HTERT RPE-1 (cell line): ENCODE data around the gene AMMECR1L.
"Not testable (repeated sequence)": the region's sequence is repeated elsewhere in the genome, so short reads cannot be mapped to it uniquely, and the experiment has no call there.

Source experiments
- in situ Hi-C: fragments of 300-500 bp; cut with MboI; formaldehyde crosslinking; loops from 4 replicates; pipeline ENCODE4 v1.14.3; 2020; ENCODE audit warnings: low sequenced_read_pairs

The AMMECR1L gene

GRCh38 chr2:127885780-127886592 lies at the start of gene AMMECR1L:
Gene AMMECR1L, minus strand, starts transcription at chr2:127885956. Its CDS starts 11,722 bp downstream, at chr2:127874234.
- in situ Hi-C loops: not testable (repeated sequence)

DNA sequence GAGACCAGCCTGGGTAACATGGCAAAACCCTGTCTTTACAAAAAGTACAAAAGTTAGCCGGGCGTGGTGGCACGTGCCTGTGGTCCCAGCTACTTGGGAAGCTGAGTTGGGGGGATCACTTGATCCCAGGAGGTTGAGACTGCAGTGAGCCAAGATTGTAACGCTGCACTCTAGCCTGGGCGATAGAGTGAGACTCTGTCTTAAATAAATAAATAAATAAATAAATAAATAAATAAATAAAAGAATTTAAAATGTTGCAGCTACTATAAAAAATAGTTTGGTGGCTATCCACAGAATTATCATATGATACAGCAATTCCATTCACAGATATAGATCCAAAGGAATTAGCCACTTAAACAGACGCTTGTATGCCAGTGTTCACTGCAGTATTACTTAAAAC lies 49.6 kb upstream of the AMMECR1L start:
- in situ Hi-C loops: no loop called here

DNA sequence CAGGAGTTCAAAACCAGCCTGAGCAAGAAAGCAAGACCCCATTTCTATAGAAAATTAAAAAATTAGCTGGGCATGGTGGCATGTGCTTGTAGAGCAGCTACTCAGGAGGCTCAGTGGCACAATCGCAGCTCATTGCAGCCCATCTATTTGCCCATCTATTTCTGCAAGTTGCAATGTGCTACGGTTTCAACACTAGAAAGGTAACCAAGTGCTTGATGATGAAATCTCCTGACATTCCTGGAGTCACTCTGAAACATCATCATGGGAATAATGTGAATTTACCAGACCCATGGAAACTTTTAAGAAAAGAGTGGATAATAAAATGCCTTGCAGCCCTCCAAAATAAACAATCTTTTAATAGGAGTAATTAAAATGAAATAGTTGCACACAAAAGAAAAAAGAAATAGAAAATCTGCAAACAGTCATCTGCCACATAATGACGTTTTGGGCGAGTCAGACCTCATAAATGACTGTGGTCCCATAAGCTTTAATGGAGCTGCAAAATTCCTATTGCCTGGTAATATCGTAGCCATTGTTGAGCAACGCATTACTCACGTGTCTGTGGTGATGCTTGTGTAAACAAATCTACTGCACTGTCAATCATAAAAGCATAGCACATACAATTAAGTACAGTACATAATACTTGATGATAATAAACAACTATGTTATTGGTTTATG lies 46.6 kb upstream of the AMMECR1L start:
- in situ Hi-C loops: no loop called here

DNA sequence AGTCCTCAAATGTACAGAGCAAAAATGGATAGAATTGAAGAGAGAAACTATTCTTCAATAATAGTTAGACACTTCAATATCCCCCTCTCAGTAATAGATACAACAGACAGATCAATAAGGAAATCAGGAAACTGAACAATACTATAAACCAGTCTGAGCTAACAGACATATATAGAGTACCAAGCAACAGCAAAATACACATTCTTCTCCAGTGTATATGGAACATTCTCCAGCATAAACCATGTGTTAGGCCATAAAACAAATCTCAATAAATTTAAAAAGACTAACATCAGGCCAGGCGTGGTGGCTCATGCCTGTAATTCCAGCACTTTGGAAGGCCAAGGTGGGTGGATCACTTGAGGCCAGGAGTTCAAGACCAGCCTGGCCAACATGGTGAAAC lies 43.7 kb upstream of the AMMECR1L start:
- in situ Hi-C loops: no loop called here

- in situ Hi-C loops: no loop called here
Observed at GRCh38 chr2:127927384-127927783, 41.6 kb upstream of the AMMECR1L start.

- in situ Hi-C loops: no loop called here
Observed at GRCh38 chr2:127917916-127918315, 32.2 kb upstream of the AMMECR1L start.

DNA sequence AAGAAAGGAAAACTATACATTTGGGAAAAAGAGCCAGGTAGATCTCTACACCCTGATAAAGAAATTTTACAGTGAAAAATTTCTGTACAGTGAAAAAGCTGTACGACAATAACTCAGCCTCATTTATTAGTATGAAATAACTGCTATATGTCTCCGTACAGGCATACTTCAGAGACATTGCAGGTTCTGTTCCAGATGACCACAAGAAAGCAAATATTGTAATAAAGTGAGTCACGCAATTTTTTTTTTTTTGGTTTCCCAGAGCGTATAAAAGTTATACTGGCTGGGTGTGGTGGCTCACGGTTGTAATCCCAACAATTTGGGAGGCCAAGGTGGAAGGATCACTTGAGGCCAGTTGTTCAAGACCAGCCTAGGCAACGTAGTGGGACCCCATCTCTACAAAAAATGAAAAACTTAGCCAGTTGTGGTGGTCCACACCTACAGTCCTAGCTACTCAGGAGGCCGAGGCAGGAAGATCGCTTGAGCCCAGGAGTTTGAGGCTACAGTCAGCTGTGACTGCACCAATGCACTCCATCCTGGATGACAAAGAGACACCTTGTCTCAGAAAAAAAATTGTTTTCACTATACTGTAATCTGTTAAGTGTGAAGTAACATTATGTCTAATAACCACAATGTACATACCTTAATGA lies 28.2 kb upstream of the AMMECR1L start:
- in situ Hi-C loops: no loop called here

DNA sequence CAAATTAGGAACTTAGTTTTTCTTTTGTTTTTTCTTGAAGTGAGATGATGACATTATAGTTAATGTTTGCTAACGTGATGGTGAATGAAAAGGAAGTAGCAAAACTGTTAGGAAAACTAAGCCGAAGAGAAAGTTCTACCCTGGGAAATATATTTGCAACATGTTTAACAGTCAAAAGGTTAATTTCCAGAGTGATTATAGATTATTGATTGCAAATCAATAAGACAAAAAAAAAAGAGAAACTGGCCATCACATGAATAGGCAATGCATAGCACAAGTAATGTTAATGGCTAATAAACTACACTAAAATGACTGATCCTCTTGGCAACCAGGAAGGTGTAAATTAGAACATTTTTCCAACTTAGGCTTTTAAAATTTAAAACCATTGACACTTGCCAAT lies 26.0 kb upstream of the AMMECR1L start:
- in situ Hi-C loops: no loop called here

DNA sequence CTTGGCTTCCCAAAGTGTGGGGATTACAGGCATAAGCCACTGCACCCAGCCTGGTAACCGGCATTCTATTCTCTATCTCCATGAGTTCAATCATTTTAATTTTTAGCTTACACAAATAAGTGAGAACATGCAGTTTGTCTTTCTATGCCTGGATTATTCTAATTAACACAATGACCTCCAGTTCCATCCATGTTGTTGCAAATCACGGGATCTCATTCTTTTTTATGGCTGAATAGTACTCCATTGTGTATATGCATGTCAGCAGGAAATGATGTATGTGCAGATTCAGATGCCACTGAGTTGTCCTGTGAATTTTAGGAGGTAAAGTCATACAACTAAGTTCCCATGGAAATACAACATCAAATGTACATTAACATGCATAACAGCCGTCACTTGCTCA lies 24.7 kb upstream of the AMMECR1L start:
- in situ Hi-C loops: no loop called here

GRCh38 chr2:127909019-127909418 lies 23.3 kb upstream of the AMMECR1L start:
- in situ Hi-C loops: no loop called here

GRCh38 chr2:127907733-127908400 lies 22.1 kb upstream of the AMMECR1L start:
- in situ Hi-C loops: not testable (repeated sequence)

GRCh38 chr2:127906206-127906926 lies 20.6 kb upstream of the AMMECR1L start:
- in situ Hi-C loops: no loop called here

DNA sequence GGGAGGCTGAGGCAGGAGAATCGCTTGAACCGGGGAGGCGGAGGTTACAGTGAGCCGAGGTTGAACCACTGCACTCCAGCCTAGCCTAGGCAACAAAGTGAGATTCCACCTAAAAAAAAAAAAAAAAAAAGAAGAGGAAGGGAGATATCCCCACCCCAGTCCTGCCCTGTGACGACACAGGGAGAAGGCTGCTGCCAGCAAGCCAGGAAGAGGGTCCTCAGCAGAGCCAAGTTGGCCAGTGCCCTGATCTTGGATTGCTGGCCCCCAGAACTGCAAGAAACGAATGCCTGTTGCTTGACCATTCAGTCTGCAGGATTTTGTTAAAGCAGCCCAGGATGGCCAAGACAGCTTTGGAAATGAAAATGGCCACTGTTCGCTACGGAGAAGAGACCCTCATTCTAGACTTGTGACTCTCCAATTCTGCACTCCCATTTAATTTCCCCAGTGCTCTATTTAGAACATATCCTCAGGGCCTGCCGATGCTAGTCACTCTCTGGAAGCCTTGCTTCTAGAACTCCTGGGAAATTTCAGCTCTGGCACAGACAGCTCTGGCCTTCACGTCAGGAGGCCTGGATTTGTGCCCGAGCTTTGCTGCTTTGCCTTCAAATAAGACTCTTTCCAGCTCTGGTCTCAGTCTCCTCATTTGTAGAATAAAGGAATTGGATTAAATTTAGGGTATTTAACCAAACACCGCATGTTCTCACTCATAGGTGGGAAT lies 15.7 kb upstream of the AMMECR1L start:
- in situ Hi-C loops: no loop called here

DNA sequence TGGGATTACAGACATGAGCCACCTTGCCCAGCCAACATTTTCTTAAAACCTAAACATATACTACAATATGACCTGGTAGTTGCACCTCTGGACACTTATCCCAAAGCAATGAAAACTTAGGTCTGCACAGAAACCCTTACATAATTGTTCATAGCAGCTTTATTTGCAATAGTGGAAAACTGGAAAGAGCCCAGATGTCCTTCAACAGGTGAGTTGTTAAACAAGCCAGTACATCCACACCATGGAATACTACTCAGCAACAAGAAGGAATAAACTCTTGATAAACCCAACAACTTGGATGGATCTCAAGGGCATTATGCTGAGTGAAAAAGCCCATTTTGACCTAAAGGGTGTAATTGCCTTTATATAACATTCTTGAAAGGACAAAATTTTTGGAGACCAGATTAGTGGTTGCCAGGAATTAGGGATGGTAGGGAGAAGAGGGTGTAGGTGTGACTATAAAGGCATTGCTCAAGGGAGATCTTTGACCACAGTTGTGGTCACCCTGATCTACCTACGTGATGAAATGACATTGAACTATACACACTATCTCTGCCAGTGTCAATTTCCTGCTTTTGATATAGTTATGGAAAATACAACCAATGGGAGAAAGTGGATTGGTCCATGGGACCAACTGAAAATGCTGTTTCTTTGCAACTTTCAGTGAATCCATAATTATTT lies 11.9 kb upstream of the AMMECR1L start:
- in situ Hi-C loops: no loop called here

GRCh38 chr2:127893494-127893893 lies 7.7 kb upstream of the AMMECR1L start:
- in situ Hi-C loops: no loop called here

DNA sequence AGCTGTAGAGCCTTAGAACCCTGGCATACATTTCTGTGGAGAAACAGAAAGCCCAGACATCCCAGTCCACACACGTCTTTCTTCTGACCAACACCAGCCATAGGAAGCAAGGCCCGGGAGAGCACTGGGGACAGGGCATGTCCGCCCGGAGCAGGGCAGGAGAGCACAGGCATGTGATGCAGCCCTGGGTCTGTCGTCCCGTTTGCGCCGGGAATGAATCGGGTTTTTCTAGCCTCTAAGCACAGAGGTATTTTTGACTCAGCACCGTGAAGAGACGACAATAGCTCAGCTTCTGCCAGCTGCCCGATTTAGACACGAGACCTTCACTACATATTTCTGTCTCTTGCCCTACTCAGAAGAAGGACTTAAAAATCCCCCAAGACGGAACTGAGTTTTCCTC lies 7.3 kb upstream of the AMMECR1L start:
- in situ Hi-C loops: no loop called here

- in situ Hi-C loops: no loop called here
Observed at GRCh38 chr2:127891811-127892210, 6.1 kb upstream of the AMMECR1L start.

GRCh38 chr2:127890756-127891155 lies 5.0 kb upstream of the AMMECR1L start:
- in situ Hi-C loops: not testable (repeated sequence)

- in situ Hi-C loops: no loop called here
Observed at GRCh38 chr2:127888772-127889171, 3.0 kb upstream of the AMMECR1L start.

- in situ Hi-C loops: no loop called here
Observed at GRCh38 chr2:127887776-127888130, 2.0 kb upstream of the AMMECR1L start.
